RPMI8226 (cell line): ENCODE results near the gene SOX6.

Experiments used
- DNase-seq: peaks from one replicate; pipeline ENCODE4 v3.0.0-alpha.2; 2015

SOX6 gene

GRCh38 chr11:15985127-15985859 is 371.1 kb downstream of the SOX6 start:
- no peak for DNase-seq

GRCh38 chr11:15981292-15981691 is 375.1 kb downstream of the SOX6 start:
- DNase-seq, result no peak

- DNase-seq, result no peak
These were observed 379.2 kb downstream of the SOX6 start for GRCh38 chr11:15977116-15977515.

- DNase-seq, result no peak
These were observed 379.8 kb downstream of the SOX6 start for GRCh38 chr11:15976433-15977045.

GRCh38 chr11:15975742-15976141 is 380.6 kb downstream of the SOX6 start:
- no peak for DNase-seq

- no peak for DNase-seq
These were observed 383.5 kb downstream of the SOX6 start for GRCh38 chr11:15972838-15973237.

- no peak for DNase-seq
These were observed 385.2 kb downstream of the SOX6 start for GRCh38 chr11:15971215-15971546.

- no peak for DNase-seq
These were observed 385.7 kb downstream of the SOX6 start for GRCh38 chr11:15970506-15971214.

GRCh38 chr11:15969701-15970329 is 386.5 kb downstream of the SOX6 start:
- DNase-seq, result no peak

- DNase-seq, result peak; percentile 61
These were observed 387.1 kb downstream of the SOX6 start for GRCh38 chr11:15969281-15969680.

GRCh38 chr11:15968461-15969130 is 387.8 kb downstream of the SOX6 start:
- peak; percentile 3 for DNase-seq

GRCh38 chr11:15967966-15968365 is 388.4 kb downstream of the SOX6 start:
- DNase-seq, result no peak

GRCh38 chr11:15967166-15967565 is 389.2 kb downstream of the SOX6 start:
- DNase-seq, result no peak

GRCh38 chr11:15965562-15966250 is 390.6 kb downstream of the SOX6 start:
- DNase-seq, result no peak

GRCh38 chr11:15963266-15963665 is 393.1 kb downstream of the SOX6 start:
- DNase-seq, result no peak

- no peak for DNase-seq
These were observed 397.4 kb downstream of the SOX6 start for GRCh38 chr11:15958910-15959309.

- DNase-seq, result no peak
These were observed 399.1 kb downstream of the SOX6 start for GRCh38 chr11:15957234-15957633.

GRCh38 chr11:15956302-15956701 is 400.0 kb downstream of the SOX6 start:
- DNase-seq, result no peak

GRCh38 chr11:15955595-15955994 is 400.8 kb downstream of the SOX6 start:
- no peak for DNase-seq

- DNase-seq, result no peak
These were observed 408.4 kb downstream of the SOX6 start for GRCh38 chr11:15947681-15948648.

- DNase-seq, result no peak
These were observed 410.6 kb downstream of the SOX6 start for GRCh38 chr11:15945726-15946125.
